ENCODE measurements around the gene NUCB1.

The NUCB1 gene

DNA sequence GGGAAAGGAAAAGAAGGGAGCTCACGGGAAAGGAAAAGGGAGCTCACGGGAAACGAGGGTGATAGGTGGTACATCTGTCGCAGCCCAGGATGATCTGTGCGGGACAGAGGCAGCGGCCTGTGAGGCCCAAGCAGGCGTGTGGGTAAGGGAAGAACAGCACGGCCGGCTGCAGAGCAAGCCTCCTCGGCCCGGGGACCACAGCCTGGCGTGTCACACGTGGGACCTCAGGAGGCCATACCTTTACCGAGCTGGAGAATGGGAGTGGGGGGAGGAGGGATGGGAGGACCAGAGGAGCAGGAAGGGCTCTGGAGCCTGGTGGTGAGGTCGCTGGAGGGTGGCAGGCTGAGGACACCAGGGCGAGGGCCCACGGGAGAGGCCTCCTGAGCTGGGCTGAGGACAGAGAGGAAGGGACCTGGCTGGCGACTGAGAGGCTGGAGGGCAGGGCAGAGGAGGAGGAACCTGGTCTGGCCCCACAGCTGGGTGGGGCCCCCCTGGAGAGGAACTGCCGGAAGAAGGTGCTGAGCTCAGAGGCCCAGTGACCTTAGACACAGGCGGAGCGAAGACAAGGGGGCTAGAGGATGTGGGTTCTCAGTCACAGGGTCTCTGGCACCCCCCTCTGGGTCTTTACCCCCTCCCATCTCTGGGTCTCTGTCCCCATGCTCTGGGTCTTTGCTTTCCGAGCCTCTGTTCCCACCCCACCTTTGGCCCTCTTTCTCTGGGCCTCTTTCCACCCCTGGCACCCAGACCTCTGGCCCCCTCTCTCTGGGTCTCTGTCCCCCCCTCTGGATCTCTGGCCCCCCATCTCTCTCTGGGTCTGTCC is 62.1 kb downstream of the NUCB1 start:
- TF ChIP-seq, protein P1, sequence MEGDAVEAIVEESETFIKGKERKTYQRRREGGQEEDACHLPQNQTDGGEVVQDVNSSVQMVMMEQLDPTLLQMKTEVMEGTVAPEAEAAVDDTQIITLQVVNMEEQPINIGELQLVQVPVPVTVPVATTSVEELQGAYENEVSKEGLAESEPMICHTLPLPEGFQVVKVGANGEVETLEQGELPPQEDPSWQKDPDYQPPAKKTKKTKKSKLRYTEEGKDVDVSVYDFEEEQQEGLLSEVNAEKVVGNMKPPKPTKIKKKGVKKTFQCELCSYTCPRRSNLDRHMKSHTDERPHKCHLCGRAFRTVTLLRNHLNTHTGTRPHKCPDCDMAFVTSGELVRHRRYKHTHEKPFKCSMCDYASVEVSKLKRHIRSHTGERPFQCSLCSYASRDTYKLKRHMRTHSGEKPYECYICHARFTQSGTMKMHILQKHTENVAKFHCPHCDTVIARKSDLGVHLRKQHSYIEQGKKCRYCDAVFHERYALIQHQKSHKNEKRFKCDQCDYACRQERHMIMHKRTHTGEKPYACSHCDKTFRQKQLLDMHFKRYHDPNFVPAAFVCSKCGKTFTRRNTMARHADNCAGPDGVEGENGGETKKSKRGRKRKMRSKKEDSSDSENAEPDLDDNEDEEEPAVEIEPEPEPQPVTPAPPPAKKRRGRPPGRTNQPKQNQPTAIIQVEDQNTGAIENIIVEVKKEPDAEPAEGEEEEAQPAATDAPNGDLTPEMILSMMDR (IDR thresholded peaks at IDR 0.05; ENCODE audit: poor library complexity, severe bottlenecking), result no peak
- no peaks in the 10 kb centered on the region for H3K9me3 ChIP-seq (ENCODE audit: severe bottlenecking)
- DNase-seq (ENCODE audit: low spot score) (no peak), ATAC-seq (ENCODE audit: low read depth) (peak; percentile 26)
- H3K36me3 ChIP-seq (ENCODE audit: low read depth), result peaks cover 28% of the 10 kb centered on the region
- peak overlapping the region; percentile 91 for H3K27ac ChIP-seq (ENCODE audit: poor library complexity, severe bottlenecking)
- H3K4me1 ChIP-seq (ENCODE audit: insufficient read depth, poor library complexity, severe bottlenecking), result peaks cover 16% of the 10 kb centered on the region
- no peaks in the 10 kb centered on the region for H3K27me3 ChIP-seq (ENCODE audit: insufficient read depth, poor library complexity, severe bottlenecking)
- H3K4me3 ChIP-seq (ENCODE audit: severe bottlenecking), result no peak overlapping the region

DNA sequence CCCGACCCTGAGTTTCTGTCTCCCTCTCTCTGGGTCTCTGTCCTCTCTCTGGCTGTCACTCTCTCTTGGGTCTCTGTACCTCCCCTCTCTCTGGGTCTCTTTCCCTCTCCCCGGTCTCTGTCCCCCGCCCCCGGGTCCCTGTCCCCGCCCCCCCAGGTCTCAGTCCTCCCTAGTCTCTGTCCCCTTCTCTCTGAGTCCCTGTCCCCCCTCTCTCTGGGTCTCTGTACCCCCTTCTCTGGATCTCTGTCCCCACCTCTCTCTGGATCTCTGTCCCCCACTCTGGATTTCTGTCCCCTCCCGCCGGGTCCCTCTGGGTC is 62.7 kb downstream of the NUCB1 start:
- Histone ChIP-seq H3K9me3 (ENCODE audit: severe bottlenecking) (no peaks in the 10 kb centered on the region), H3K4me1 (ENCODE audit: insufficient read depth, poor library complexity, severe bottlenecking) (peaks cover 16% of the 10 kb centered on the region), H3K4me3 (ENCODE audit: severe bottlenecking) (no peak overlapping the region), H3K27ac (ENCODE audit: poor library complexity, severe bottlenecking) (peak overlapping the region; percentile 91), H3K36me3 (ENCODE audit: low read depth) (peaks cover 25% of the 10 kb centered on the region), H3K27me3 (ENCODE audit: insufficient read depth, poor library complexity, severe bottlenecking) (no peaks in the 10 kb centered on the region)
- DNase-seq (ENCODE audit: low spot score), result no peak
- TF ChIP-seq, protein P1 (IDR thresholded peaks at IDR 0.05; ENCODE audit: poor library complexity, severe bottlenecking), result no peak
- no peak for ATAC-seq (ENCODE audit: low read depth)

DNA sequence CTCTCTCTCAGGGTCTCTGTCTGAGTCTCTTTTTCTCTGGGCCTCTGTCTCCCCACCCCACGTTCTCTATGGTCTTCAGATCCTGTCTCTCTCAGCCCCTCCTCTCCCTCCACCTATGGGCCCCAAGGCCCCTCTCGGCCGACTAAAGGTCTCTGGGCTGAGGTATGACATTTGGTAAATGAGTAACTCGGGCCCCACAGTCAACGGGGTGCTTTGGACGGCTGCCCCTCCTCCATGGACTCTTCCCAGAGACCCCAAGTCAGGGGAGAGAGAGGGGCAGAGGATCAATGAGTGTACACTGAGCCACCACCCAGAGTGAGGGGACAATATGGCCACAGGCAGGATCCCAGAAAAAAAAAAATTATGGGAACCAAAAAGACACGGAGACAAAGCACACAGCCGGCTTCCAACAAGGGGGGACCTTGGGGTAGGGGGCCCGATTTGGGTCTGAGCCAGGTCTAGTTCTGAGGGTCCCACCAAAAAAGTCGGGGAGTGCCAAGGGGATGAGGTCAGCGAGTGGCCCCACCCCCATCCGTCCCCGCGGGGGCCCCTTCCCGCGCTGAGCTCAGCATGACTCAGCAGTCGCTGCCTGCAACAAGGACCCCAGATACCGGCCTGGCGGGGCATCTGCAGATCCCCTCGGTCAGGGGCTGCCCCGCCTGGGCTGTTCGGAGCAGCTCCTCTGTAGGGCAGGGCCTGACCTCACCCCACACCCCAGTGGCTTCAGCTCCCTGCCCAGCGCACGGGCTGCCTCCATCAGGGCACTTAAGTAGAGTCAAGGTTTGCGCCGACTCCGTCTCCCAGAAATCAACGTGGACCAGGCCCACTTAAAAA is 63.5 kb downstream of the NUCB1 start:
- TF ChIP-seq, protein P1 (IDR thresholded peaks at IDR 0.05; ENCODE audit: poor library complexity, severe bottlenecking), result no peak
- Histone ChIP-seq H3K4me1 (ENCODE audit: insufficient read depth, poor library complexity, severe bottlenecking) (peaks cover 16% of the 10 kb centered on the region), H3K9me3 (ENCODE audit: severe bottlenecking) (no peaks in the 10 kb centered on the region), H3K36me3 (ENCODE audit: low read depth) (peaks cover 25% of the 10 kb centered on the region), H3K4me3 (ENCODE audit: severe bottlenecking) (no peak overlapping the region), H3K27ac (ENCODE audit: poor library complexity, severe bottlenecking) (peak overlapping the region; percentile 91), H3K27me3 (ENCODE audit: insufficient read depth, poor library complexity, severe bottlenecking) (no peaks in the 10 kb centered on the region)
- no peak for DNase-seq (ENCODE audit: low spot score)
- ATAC-seq (ENCODE audit: low read depth), result peak; percentile 6; the same call in 1 of the 3 replicates

DNA sequence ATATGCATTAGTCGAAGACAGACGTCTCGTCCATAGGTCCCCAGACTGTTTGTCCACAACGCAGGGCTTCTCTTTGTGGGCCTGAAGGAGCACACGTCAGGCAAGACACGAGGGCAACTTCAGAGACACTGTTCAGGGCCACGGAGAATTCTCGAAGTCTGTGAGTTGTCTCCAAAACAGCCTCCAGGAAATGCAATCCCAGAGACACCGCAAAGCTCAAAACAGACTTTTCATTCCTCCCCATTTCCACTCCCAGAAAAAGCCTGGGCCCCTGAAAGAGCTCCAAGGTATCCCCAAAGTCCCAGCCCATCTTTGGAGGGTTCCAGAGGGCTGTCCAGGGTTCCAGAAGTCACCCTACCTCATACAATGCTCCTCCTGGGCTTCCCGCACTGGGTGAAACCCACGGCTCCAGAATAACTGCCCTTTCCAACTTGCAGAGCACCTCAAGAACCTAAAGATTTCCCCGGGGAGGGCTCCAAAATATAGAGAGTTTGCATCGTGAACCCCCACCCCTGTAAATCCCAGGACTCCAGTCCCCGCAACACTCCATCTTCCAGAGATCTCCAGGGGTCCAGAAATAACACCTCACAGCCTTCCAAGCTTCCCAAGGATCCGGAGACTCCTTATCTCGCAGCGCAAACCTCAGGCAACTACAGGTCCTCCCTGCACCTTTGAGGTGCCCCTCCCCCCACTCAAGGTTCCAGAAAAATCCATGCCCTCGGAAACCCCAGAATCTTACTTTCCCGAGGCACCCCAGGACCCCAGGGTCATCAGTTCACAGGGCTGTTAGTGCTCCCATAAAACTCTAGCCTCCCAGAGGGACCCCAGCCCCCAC is 64.3 kb downstream of the NUCB1 start:
- Histone ChIP-seq H3K4me3 (ENCODE audit: severe bottlenecking) (no peak overlapping the region), H3K4me1 (ENCODE audit: insufficient read depth, poor library complexity, severe bottlenecking) (peaks cover 16% of the 10 kb centered on the region), H3K27ac (ENCODE audit: poor library complexity, severe bottlenecking) (peak overlapping the region; percentile 91), H3K9me3 (ENCODE audit: severe bottlenecking) (no peaks in the 10 kb centered on the region), H3K27me3 (ENCODE audit: insufficient read depth, poor library complexity, severe bottlenecking) (no peaks in the 10 kb centered on the region), H3K36me3 (ENCODE audit: low read depth) (peaks cover 29% of the 10 kb centered on the region)
- ATAC-seq (ENCODE audit: low read depth), result no peak
- TF ChIP-seq, protein P1 (IDR thresholded peaks at IDR 0.05; ENCODE audit: poor library complexity, severe bottlenecking), result no peak
- DNase-seq (ENCODE audit: low spot score), result no peak

Data from RWPE2 (cell line).